H4 (cell line): ENCODE measurements around the gene SRSF12. TPM values are rescaled to one million over a fixed set of nuclear protein-coding genes. Genes with fewer than 3 reads are reported as not detected.
A peak's percentile ranks its signal among the peaks of the same experiment; 100 is the strongest.

Experiments
- DNase-seq: peaks from one replicate; pipeline ENCODE4 v3.0.0-alpha.2; 2015; ENCODE audit warnings: low spot score
- total RNA-seq: library from RNA; depleted of rRNA; stranded (reverse); fragments of >200 nt; shearing (Covaris generic); gene quantifications from 2 replicates; pipeline ENCODE4 v1.2.3, GENCODE V29; 2014; rRNA removed

Gene SRSF12
- total RNA-seq: not detected in 2 replicates

GRCh38 chr6:89117211-89118108 lies at the start of gene SRSF12:
Gene SRSF12 (minus strand): TSS chr6:89118071. CDS start chr6:89117887, 184 bp downstream.
- DNase-seq: no peak

GRCh38 chr6:89162047-89162371 lies 44.1 kb upstream of the SRSF12 start:
- DNase-seq: no peak

GRCh38 chr6:89161326-89162046 lies 43.6 kb upstream of the SRSF12 start:
- DNase-seq: no peak

- no peak for DNase-seq
Measured at GRCh38 chr6:89160331-89161092, 42.6 kb upstream of the SRSF12 start.

- no peak for DNase-seq
Measured at GRCh38 chr6:89154131-89154530, 36.3 kb upstream of the SRSF12 start.

GRCh38 chr6:89148016-89148750 lies 30.3 kb upstream of the SRSF12 start:
- DNase-seq: no peak

GRCh38 chr6:89146718-89147700 lies 29.1 kb upstream of the SRSF12 start:
- no peak for DNase-seq

- DNase-seq: peak; percentile 4
Measured at GRCh38 chr6:89145956-89146717, 28.3 kb upstream of the SRSF12 start, which contains the start of gene PM20D2. Gene PM20D2 (plus strand): TSS chr6:89146055. CDS start chr6:89146145, 90 bp downstream.

- DNase-seq: no peak
Measured at GRCh38 chr6:89145091-89145955, 27.5 kb upstream of the SRSF12 start.

- peak; percentile 43 for DNase-seq
Measured at GRCh38 chr6:89144354-89144906, 26.6 kb upstream of the SRSF12 start.

- peak; percentile 37 for DNase-seq
Measured at GRCh38 chr6:89140347-89141156, 22.7 kb upstream of the SRSF12 start.

GRCh38 chr6:89139509-89140346 lies 21.9 kb upstream of the SRSF12 start:
- peak; percentile 9 for DNase-seq

- DNase-seq: no peak
Measured at GRCh38 chr6:89138173-89138572, 20.3 kb upstream of the SRSF12 start.

- no peak for DNase-seq
Measured at GRCh38 chr6:89134723-89135122, 16.9 kb upstream of the SRSF12 start.

- DNase-seq: no peak
Measured at GRCh38 chr6:89133981-89134380, 16.1 kb upstream of the SRSF12 start.

- DNase-seq: no peak
Measured at GRCh38 chr6:89132057-89132456, 14.2 kb upstream of the SRSF12 start.
